ENCODE results near the gene CDC42SE1.

DNA sequence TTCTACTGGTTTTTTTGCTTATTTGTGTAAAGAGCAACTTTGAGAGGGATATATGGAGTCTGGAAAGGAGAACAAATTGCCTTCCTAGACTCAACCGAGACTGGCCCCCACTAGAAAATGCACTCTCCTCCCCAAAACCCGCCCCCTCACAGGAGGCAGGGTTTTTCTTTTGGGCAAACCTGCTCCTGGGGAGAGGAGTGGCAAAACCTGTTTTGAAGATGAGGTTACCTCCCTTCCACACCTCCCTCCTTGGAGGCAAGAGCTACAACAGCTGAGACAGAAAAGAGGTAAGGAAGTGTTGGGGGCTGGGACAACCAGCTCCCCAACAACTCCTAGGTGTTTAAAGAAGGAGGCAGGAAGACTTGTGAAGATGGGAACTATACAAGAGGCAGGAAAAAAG, 23.1 kb downstream of the CDC42SE1 start, which contains the start of gene BNIPL:
- TF ChIP-seq POLR2A (IDR thresholded peaks at IDR 0.05; ENCODE audit: low read length) (no peak), GATA1 (IDR thresholded peaks at IDR 0.05; ENCODE audit: low read depth, low read length) (no peak)

Data from erythroblast (primary cell).